Measurements from ENCODE around the gene PBX3.

DNA sequence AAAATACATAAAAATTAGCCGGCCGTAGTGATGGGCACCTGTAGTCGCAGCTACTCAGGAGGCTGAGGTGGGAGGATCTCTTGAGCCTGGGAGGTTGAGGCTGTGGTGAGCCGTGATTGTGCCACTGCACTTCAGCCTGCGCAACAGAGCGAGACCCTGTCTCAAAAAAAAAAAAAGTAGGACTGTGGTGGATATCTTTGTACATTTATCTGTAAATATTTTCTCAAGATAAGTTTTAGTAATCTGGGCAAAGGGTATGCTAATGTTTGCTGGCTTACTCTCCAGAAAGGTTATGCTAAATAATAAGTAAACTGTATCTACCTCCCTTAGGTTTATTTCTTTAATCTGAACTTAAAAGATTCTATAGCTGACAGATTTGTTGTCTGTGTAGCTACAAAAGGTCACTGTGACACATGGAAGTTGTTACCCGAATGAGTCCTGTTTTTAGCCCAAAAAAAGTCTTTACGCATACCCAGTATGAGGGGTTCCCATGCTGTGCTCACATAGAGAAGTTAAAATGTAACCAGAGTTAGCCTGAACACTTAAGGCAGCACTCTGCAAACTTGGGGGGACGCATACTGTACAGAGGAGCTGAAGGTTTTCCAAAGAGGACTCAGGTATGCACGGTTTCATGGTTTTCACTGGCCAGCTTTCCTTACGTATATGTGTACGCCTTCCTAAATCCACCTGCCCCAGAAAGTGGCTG is 206.3 kb downstream of the PBX3 start:
- no peak for TF ChIP-seq HDGF (IDR thresholded peaks at IDR 0.05; ENCODE audit: borderline replicate concordance)
- TF ChIP-seq FOXK2 (IDR thresholded peaks at IDR 0.05): no peak
- TF ChIP-seq TARDBP (IDR thresholded peaks at IDR 0.05): no peak
- TF ChIP-seq BHLHE40 (IDR thresholded peaks at IDR 0.05; ENCODE audit: borderline replicate concordance): no peak
- no peak for TF ChIP-seq LEF1 (IDR thresholded peaks at IDR 0.05; ENCODE audit: borderline replicate concordance)
- TF ChIP-seq ARNT (IDR thresholded peaks at IDR 0.05): no peak
- TF ChIP-seq FOXA1 (IDR thresholded peaks at IDR 0.05): no peak
- no peak for TF ChIP-seq SP1 (IDR thresholded peaks at IDR 0.05)
- TF ChIP-seq FOXM1 (IDR thresholded peaks at IDR 0.05; ENCODE audit: borderline replicate concordance): no peak
